ENCODE results near the gene CD3E. TPM values are rescaled to one million over a fixed set of nuclear protein-coding genes. Genes with fewer than 3 reads are reported as not detected.
"Not testable (repeated sequence)": the region's sequence is repeated elsewhere in the genome, so short reads cannot be mapped to it uniquely, and the experiment has no call there.

The CD3E gene
- total and polyA plus RNA-seq, 4 donors, result 0.33 to 2.3 (median 1.8) TPM

GRCh38 chr11:118304227-118304567 is 333 bp upstream of the CD3E start (continued):
- TF ChIP-seq EGR1 (IDR thresholded peaks at IDR 0.05; ENCODE audit: low read depth in 2 of 2), result no peak

DNA sequence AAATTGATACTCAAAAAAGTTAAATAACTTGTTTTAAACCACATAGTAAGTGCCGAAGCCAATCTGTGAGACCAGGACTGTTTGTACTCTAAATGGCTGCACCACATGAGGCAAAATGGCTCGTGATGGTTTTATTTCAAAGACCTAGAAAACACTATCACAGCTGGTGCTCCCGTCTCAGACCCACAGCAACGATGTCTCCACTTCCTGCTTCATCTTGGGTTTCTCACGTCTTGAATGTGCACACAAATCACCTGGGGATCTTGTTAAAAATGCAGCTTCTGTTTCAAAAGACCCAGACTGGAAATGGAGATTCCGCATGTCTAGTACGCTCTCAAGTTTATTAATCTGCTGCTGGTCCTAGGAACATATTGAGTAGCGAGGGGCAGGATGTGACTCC is 1.2 kb downstream of the CD3E start:
- H3K27ac ChIP-seq (ENCODE audit: low read depth in 1 of 2, low read length in 2 of 2), result no peak overlapping the region
- no peaks in the 10 kb centered on the region for H3K4me1 ChIP-seq (ENCODE audit: control insufficient read depth in 4 of 4, insufficient read depth in 4 of 4, low read length in 3 of 4)
- H3K9ac ChIP-seq (ENCODE audit: low read depth in 1 of 2, low read length in 2 of 2), result no peak overlapping the region
- DNase-seq (ENCODE audit: low spot score), result no peak
- WGBS, result 83% methylated on average over 8 of the region's 8 CpGs
- H3K9me3 ChIP-seq (ENCODE audit: control insufficient read depth in 4 of 4, low read length in 3 of 4), result no peaks in the 10 kb centered on the region
- H3K4me3 ChIP-seq (ENCODE audit: low read depth in 1 of 3, low read length in 3 of 3), result no peak overlapping the region
- peaks cover 0 to 3% (median 0%) of the 10 kb centered on the region in 4 donors for H3K27me3 ChIP-seq (ENCODE audit: control insufficient read depth in 4 of 4, insufficient read depth in 4 of 4, low read length in 3 of 4)
- no peaks in the 10 kb centered on the region for H3K36me3 ChIP-seq (ENCODE audit: control insufficient read depth in 4 of 4, insufficient read depth in 3 of 4, low read depth in 1 of 4, low read length in 3 of 4)
- TF ChIP-seq HNF4A (conservative IDR thresholded peaks at IDR 0.05) (no peak), SP1 (IDR thresholded peaks at IDR 0.05) (no peak), RXRA (IDR thresholded peaks at IDR 0.05) (no peak), FOXA1 (IDR thresholded peaks at IDR 0.05) (no peak), HNF4G (IDR thresholded peaks at IDR 0.05) (no peak)

GRCh38 chr11:118306556-118306955 is 2.0 kb downstream of the CD3E start:
- no peak for DNase-seq (ENCODE audit: low spot score)
- TF ChIP-seq FOXA1 (IDR thresholded peaks at IDR 0.05) (no peak), EGR1 (IDR thresholded peaks at IDR 0.05; ENCODE audit: low read depth in 2 of 2) (no peak), NR2F2 (IDR thresholded peaks at IDR 0.05) (no peak), RAD21 (IDR thresholded peaks at IDR 0.05) (no peak), ZBTB33 (IDR thresholded peaks at IDR 0.05) (no peak), FOXA2 (IDR thresholded peaks at IDR 0.05) (no peak), HNF4A (conservative IDR thresholded peaks at IDR 0.05) (no peak), RXRA (IDR thresholded peaks at IDR 0.05) (no peak), TAF1 (conservative IDR thresholded peaks at IDR 0.05) (no peak), GABPA (IDR thresholded peaks at IDR 0.05 in 1 of 2, conservative IDR thresholded peaks at IDR 0.05 in 1 of 2) (no peak), REST (IDR thresholded peaks at IDR 0.05) (no peak), JUND (IDR thresholded peaks at IDR 0.05) (no peak), YY1 (IDR thresholded peaks at IDR 0.05) (no peak), HNF4G (IDR thresholded peaks at IDR 0.05) (no peak), SP1 (IDR thresholded peaks at IDR 0.05) (no peak)
- TF ChIP-seq, protein P1, sequence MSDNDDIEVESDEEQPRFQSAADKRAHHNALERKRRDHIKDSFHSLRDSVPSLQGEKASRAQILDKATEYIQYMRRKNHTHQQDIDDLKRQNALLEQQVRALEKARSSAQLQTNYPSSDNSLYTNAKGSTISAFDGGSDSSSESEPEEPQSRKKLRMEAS (IDR thresholded peaks at IDR 0.05), result no peak
- TF ChIP-seq, protein P2, sequence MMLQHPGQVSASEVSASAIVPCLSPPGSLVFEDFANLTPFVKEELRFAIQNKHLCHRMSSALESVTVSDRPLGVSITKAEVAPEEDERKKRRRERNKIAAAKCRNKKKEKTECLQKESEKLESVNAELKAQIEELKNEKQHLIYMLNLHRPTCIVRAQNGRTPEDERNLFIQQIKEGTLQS (IDR thresholded peaks at IDR 0.05), result no peak
- Histone ChIP-seq H3K9ac (ENCODE audit: low read depth in 1 of 2, low read length in 2 of 2) (no peak overlapping the region), H3K9me3 (ENCODE audit: control insufficient read depth in 4 of 4, low read length in 3 of 4) (no peaks in the 10 kb centered on the region), H3K4me1 (ENCODE audit: control insufficient read depth in 4 of 4, insufficient read depth in 4 of 4, low read length in 3 of 4) (no peaks in the 10 kb centered on the region), H3K27me3 (ENCODE audit: control insufficient read depth in 4 of 4, insufficient read depth in 4 of 4, low read length in 3 of 4) (peaks cover 0 to 3% (median 0%) of the 10 kb centered on the region in 4 donors), H3K4me3 (ENCODE audit: low read depth in 1 of 3, low read length in 3 of 3) (no peak overlapping the region), H3K27ac (ENCODE audit: low read depth in 1 of 2, low read length in 2 of 2) (no peak overlapping the region), H3K36me3 (ENCODE audit: control insufficient read depth in 4 of 4, insufficient read depth in 3 of 4, low read depth in 1 of 4, low read length in 3 of 4) (no peaks in the 10 kb centered on the region)
- WGBS, result 83% methylated on average over 2 of the region's 2 CpGs

- H3K9ac ChIP-seq (ENCODE audit: low read depth in 1 of 2, low read length in 2 of 2); DNase-seq (ENCODE audit: low spot score); H3K4me1 ChIP-seq (ENCODE audit: control insufficient read depth in 4 of 4, insufficient read depth in 4 of 4, low read length in 3 of 4); H3K9me3 ChIP-seq (ENCODE audit: control insufficient read depth in 4 of 4, low read length in 3 of 4); H3K27ac ChIP-seq (ENCODE audit: low read depth in 1 of 2, low read length in 2 of 2); H3K4me3 ChIP-seq (ENCODE audit: low read depth in 1 of 3, low read length in 3 of 3); H3K36me3 ChIP-seq (ENCODE audit: control insufficient read depth in 4 of 4, insufficient read depth in 3 of 4, low read depth in 1 of 4, low read length in 3 of 4); H3K27me3 ChIP-seq (ENCODE audit: control insufficient read depth in 4 of 4, insufficient read depth in 4 of 4, low read length in 3 of 4): not testable (repeated sequence)
- 94% methylated on average over 5 of the region's 5 CpGs for WGBS
Observed at GRCh38 chr11:118308995-118309528, 4.5 kb downstream of the CD3E start.

Data from liver (tissue), 9 donors.